NK-92 (cell line): ENCODE data around the gene SNX13.
A peak's percentile ranks its signal among the peaks of the same experiment; 100 is the strongest.

Source experiments
- DNase-seq: peaks from one replicate; lab custom pipeline; 2025; ENCODE audit not compliant: unreplicated experiment; lab: John Stamatoyannopoulos, UW

The SNX13 gene

GRCh38 chr7:17940302-17940883 lies at the start of gene SNX13:
Gene SNX13 (minus strand): TSS chr7:17940494. CDS start chr7:17940295, 199 bp downstream.
- DNase-seq, result peak; percentile 29

- DNase-seq, result no peak
Measured at GRCh38 chr7:17989546-17989945, 49.3 kb upstream of the SNX13 start.

- no peak for DNase-seq
Measured at GRCh38 chr7:17988858-17989257, 48.6 kb upstream of the SNX13 start.

- DNase-seq, result no peak
Measured at GRCh38 chr7:17988141-17988540, 47.8 kb upstream of the SNX13 start.

GRCh38 chr7:17986851-17987250 lies 46.6 kb upstream of the SNX13 start:
- no peak for DNase-seq

- no peak for DNase-seq
Measured at GRCh38 chr7:17985473-17986239, 45.4 kb upstream of the SNX13 start.

GRCh38 chr7:17984288-17984687 lies 44.0 kb upstream of the SNX13 start:
- DNase-seq, result no peak

- DNase-seq, result no peak
Measured at GRCh38 chr7:17983221-17984062, 43.1 kb upstream of the SNX13 start.

GRCh38 chr7:17976952-17977351 lies 36.7 kb upstream of the SNX13 start:
- no peak for DNase-seq

- DNase-seq, result no peak
Measured at GRCh38 chr7:17971411-17971810, 31.1 kb upstream of the SNX13 start.

GRCh38 chr7:17968791-17969715 lies 28.8 kb upstream of the SNX13 start:
- no peak for DNase-seq

GRCh38 chr7:17966706-17967105 lies 26.4 kb upstream of the SNX13 start:
- no peak for DNase-seq

- no peak for DNase-seq
Measured at GRCh38 chr7:17965603-17966002, 25.3 kb upstream of the SNX13 start.

- no peak for DNase-seq
Measured at GRCh38 chr7:17963281-17963680, 23.0 kb upstream of the SNX13 start.

- DNase-seq, result no peak
Measured at GRCh38 chr7:17962652-17963051, 22.4 kb upstream of the SNX13 start.

- DNase-seq, result no peak
Measured at GRCh38 chr7:17957871-17958270, 17.6 kb upstream of the SNX13 start.

GRCh38 chr7:17952387-17952786 lies 12.1 kb upstream of the SNX13 start:
- no peak for DNase-seq

GRCh38 chr7:17951742-17952254 lies 11.5 kb upstream of the SNX13 start:
- no peak for DNase-seq

- no peak for DNase-seq
Measured at GRCh38 chr7:17948526-17949238, 8.4 kb upstream of the SNX13 start.

GRCh38 chr7:17947620-17948019 lies 7.3 kb upstream of the SNX13 start:
- no peak for DNase-seq
